ENCODE measurements around the gene NUBPL. TPM values are rescaled to one million over a fixed set of nuclear protein-coding genes. Genes with fewer than 3 reads are reported as not detected.

The NUBPL gene
- total and polyA plus RNA-seq, 7 donors = 5.3 to 15.5 (median 9.2) TPM

DNA sequence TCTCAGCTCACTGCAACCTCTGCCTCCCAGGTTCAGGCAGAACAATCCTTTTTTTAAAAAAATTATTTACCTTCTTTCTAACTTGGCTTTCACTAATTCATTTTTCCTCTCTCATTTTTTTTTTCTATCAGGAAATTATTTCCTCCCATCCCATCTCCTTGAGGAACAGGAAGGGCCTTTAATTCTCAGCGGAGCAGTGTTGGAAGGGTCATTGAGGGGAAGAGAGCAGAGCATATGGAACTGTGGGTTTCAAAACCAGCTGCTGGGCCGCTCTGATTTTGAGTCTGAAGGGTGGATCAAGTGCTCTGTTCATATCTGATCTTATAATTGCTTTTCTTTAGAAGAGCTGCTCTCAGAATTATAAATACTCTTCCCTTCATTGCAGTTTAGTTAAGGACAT, 29.0 kb downstream of the NUBPL start:
- intact Hi-C loops (cut with DNase I) = no loop called here
- H3K9me3 ChIP-seq = no peaks in the 10 kb centered on the region
- H3K27me3 ChIP-seq = no peaks in the 10 kb centered on the region
- 83 to 91% methylated on average over 2 of the region's 2 CpGs for WGBS, 2 donors
- H3K4me3 ChIP-seq = no peak overlapping the region
- peaks cover 0 to 5% (median under 1%) of the 10 kb centered on the region in 4 donors for H3K4me1 ChIP-seq
- DNase-seq = no peak
- no peak overlapping the region for H3K27ac ChIP-seq
- no peaks in the 10 kb centered on the region for H3K36me3 ChIP-seq
- TF ChIP-seq EP300 (IDR thresholded peaks at IDR 0.05) (no peak), POLR2AphosphoS5 (IDR thresholded peaks at IDR 0.05) (no peak), POLR2A (IDR thresholded peaks at IDR 0.05) (no peak)
- TF ChIP-seq, protein P1, sequence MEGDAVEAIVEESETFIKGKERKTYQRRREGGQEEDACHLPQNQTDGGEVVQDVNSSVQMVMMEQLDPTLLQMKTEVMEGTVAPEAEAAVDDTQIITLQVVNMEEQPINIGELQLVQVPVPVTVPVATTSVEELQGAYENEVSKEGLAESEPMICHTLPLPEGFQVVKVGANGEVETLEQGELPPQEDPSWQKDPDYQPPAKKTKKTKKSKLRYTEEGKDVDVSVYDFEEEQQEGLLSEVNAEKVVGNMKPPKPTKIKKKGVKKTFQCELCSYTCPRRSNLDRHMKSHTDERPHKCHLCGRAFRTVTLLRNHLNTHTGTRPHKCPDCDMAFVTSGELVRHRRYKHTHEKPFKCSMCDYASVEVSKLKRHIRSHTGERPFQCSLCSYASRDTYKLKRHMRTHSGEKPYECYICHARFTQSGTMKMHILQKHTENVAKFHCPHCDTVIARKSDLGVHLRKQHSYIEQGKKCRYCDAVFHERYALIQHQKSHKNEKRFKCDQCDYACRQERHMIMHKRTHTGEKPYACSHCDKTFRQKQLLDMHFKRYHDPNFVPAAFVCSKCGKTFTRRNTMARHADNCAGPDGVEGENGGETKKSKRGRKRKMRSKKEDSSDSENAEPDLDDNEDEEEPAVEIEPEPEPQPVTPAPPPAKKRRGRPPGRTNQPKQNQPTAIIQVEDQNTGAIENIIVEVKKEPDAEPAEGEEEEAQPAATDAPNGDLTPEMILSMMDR (IDR thresholded peaks at IDR 0.05) = no peak

DNA sequence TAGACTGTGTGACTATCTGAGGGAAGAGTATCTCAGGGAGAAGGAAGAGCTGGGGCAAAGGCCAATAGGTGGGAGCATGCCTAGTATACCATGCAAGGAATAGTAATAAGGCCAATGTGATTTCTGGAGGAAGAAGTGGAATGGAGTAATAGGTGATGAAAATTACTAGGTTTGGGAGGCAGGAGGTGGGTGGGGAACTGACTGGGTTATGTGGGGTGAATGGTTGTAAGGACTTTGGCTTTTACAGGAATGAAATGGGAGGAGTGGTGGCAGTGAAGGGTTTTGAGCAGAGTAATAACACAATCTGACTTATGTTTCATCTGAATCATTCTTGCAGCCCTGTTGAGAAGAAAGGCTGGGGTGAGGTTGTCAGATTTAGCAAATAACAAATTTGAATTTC, 30.9 kb downstream of the NUBPL start:
- DNase-seq = no peak
- no peaks in the 10 kb centered on the region for H3K36me3 ChIP-seq
- no peaks in the 10 kb centered on the region for H3K27me3 ChIP-seq
- H3K4me1 ChIP-seq = peaks cover 2 to 24% (median 10%) of the 10 kb centered on the region in 4 donors
- intact Hi-C loops (cut with DNase I) = no loop called here
- H3K4me3 ChIP-seq = no peak overlapping the region
- TF ChIP-seq, protein P1 (IDR thresholded peaks at IDR 0.05) = no peak
- TF ChIP-seq POLR2A (IDR thresholded peaks at IDR 0.05) (no peak), EP300 (IDR thresholded peaks at IDR 0.05) (no peak), POLR2AphosphoS5 (IDR thresholded peaks at IDR 0.05) (no peak)
- no peaks in the 10 kb centered on the region for H3K9me3 ChIP-seq
- H3K27ac ChIP-seq = no peak overlapping the region

DNA sequence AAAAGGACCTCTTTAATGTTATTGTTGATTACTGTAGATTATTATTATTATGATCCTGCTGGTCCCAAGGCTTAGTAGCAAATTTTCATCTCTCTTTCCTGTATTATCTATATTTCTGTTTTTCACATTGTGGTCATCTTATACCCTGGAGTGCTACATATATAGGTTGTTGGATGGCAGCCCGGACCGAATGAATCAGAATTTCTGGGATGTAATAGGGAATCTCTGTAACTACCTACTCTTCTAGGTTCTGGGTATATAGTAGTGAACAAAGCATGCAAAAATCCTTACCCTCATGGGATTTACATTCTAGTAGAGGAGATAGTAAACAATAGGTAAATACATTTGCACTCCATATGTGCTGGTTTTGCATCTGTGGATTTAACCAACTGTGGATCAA, 31.4 kb downstream of the NUBPL start:
- no peak for DNase-seq
- 97 to 100% methylated on average over 2 of the region's 2 CpGs for WGBS, 2 donors
- TF ChIP-seq POLR2A (IDR thresholded peaks at IDR 0.05) (no peak), POLR2AphosphoS5 (IDR thresholded peaks at IDR 0.05) (no peak), EP300 (IDR thresholded peaks at IDR 0.05) (no peak)
- TF ChIP-seq, protein P1 (IDR thresholded peaks at IDR 0.05) = no peak
- intact Hi-C loops (cut with DNase I) = no loop called here
- no peak overlapping the region for H3K27ac ChIP-seq
- no peaks in the 10 kb centered on the region for H3K9me3 ChIP-seq
- H3K27me3 ChIP-seq = no peaks in the 10 kb centered on the region
- peaks cover 2 to 29% (median 12%) of the 10 kb centered on the region in 4 donors for H3K4me1 ChIP-seq
- no peak overlapping the region for H3K4me3 ChIP-seq
- no peaks in the 10 kb centered on the region for H3K36me3 ChIP-seq

DNA sequence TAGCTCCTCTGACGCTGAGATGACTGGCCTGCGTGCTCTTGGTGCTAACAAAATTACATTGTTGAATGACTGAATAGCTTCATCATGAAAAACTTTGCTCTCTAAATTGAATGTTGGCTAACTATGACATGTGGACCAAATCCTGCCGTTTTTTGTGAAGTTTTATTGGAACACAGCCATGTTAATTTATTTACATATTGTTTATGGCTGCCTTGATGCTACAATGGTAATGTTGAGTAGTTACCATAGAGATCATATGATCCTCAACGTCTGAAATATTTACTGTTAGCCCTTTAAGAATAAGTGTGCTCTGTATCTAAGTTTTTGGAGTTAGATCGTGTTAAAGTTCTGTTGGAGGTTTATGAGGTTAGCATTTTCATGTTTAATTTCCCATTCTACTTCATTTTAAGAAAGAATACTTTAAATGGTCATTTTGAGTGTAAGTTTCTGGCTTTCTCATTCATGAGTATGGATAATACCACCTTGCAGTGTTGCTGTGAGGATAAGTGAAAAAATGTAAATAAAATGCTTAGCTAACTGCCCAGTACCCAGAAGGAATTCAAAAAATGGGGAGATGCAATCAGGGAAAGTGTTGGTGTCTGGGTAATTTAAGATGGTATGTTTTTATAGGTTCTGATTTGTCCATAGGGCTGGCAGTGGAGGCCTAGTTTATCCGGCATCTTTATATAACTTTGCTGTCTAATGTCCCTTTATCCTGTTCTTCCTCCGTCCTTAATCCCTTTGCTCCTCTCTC, 35.3 kb downstream of the NUBPL start:
- TF ChIP-seq POLR2AphosphoS5 (IDR thresholded peaks at IDR 0.05) = no peak
- no peak for TF ChIP-seq POLR2A (IDR thresholded peaks at IDR 0.05)
- TF ChIP-seq, protein P1 (IDR thresholded peaks at IDR 0.05) = no peak
- no peak for TF ChIP-seq EP300 (IDR thresholded peaks at IDR 0.05)

More for the DNA sequence above, 35.3 kb downstream of the NUBPL start:
- DNase-seq = no peak
- peak overlapping the region in 3 of 4 donors; percentile 25 to 42 (median 40) for H3K27ac ChIP-seq
- H3K9me3 ChIP-seq = peaks cover 0 to 3% (median 0%) of the 10 kb centered on the region in 4 donors
- H3K27me3 ChIP-seq = no peaks in the 10 kb centered on the region
- H3K4me3 ChIP-seq = no peak overlapping the region
- H3K36me3 ChIP-seq = peaks cover 0 to 9% (median 0%) of the 10 kb centered on the region in 4 donors
- H3K4me1 ChIP-seq = peaks cover 2 to 30% (median 12%) of the 10 kb centered on the region in 4 donors
- intact Hi-C loops (cut with DNase I) = no loop called here
- 66 to 76% methylated on average over 7 of the region's 7 CpGs for WGBS, 2 donors

All from sigmoid colon (tissue), 7 donors.